RWPE2 (cell line): ENCODE data around the gene GCN1.

ENCODE experiments used
- ATAC-seq: fragments of 200-7000 bp; cut with Tn5 transposase; 3 replicates; pipeline ENCODE4 v1.9.1; 2021; ENCODE audit warnings: low read depth
- DNase-seq: peaks from one replicate; pipeline ENCODE4 v3.0.0-alpha.2; 2020; ENCODE audit warnings: low spot score
- H3K27ac ChIP-seq: fragments of 450-650 bp; 2 replicates; pipeline ENCODE4 v1.5.1; 2017; ENCODE audit warnings: mild to moderate bottlenecking; ENCODE audit not compliant: poor library complexity, severe bottlenecking
- H3K27me3 ChIP-seq: fragments of 250-450 bp; sonication (Bioruptor Pico); 2 replicates; pipeline ENCODE4 v1.5.1; 2021; ENCODE audit warnings: mild to moderate bottlenecking, moderate library complexity; ENCODE audit not compliant: insufficient read depth, poor library complexity, severe bottlenecking
- H3K36me3 ChIP-seq: fragments of 250-450 bp; sonication (Bioruptor Pico); 2 replicates; pipeline ENCODE4 v1.5.1; 2020; ENCODE audit warnings: low read depth, mild to moderate bottlenecking, moderate library complexity
- H3K4me1 ChIP-seq: fragments of 250-450 bp; sonication (Bioruptor Pico); 2 replicates; pipeline ENCODE4 v1.5.1; 2021; ENCODE audit warnings: mild to moderate bottlenecking, moderate library complexity; ENCODE audit not compliant: insufficient read depth, poor library complexity, severe bottlenecking
- H3K4me3 ChIP-seq: fragments of 250-450 bp; sonication (Bioruptor Pico); 2 replicates; pipeline ENCODE4 v1.5.1; 2021; ENCODE audit warnings: mild to moderate bottlenecking, moderate library complexity; ENCODE audit not compliant: severe bottlenecking
- H3K9me3 ChIP-seq: fragments of 250-450 bp; sonication (Bioruptor Pico); 2 replicates; pipeline ENCODE4 v1.5.1; 2021; ENCODE audit warnings: mild to moderate bottlenecking, moderate library complexity; ENCODE audit not compliant: severe bottlenecking
- TF ChIP-seq, protein P1 (sequence below): fragments of 450-650 bp; IDR thresholded peaks from one replicate; pipeline ENCODE4 v1.5.1; 2017; ENCODE audit warnings: mild to moderate bottlenecking, moderate library complexity; ENCODE audit not compliant: poor library complexity, severe bottlenecking

GCN1 gene

GRCh38 chr12:120099738-120100137 is 94.8 kb downstream of the GCN1 start:
- no peak overlapping the region for H3K27ac ChIP-seq
- H3K4me1 ChIP-seq = no peaks in the 10 kb centered on the region
- H3K9me3 ChIP-seq = no peaks in the 10 kb centered on the region
- DNase-seq (no peak), ATAC-seq (no peak)
- H3K36me3 ChIP-seq = peaks cover 39% of the 10 kb centered on the region
- TF ChIP-seq, protein P1, sequence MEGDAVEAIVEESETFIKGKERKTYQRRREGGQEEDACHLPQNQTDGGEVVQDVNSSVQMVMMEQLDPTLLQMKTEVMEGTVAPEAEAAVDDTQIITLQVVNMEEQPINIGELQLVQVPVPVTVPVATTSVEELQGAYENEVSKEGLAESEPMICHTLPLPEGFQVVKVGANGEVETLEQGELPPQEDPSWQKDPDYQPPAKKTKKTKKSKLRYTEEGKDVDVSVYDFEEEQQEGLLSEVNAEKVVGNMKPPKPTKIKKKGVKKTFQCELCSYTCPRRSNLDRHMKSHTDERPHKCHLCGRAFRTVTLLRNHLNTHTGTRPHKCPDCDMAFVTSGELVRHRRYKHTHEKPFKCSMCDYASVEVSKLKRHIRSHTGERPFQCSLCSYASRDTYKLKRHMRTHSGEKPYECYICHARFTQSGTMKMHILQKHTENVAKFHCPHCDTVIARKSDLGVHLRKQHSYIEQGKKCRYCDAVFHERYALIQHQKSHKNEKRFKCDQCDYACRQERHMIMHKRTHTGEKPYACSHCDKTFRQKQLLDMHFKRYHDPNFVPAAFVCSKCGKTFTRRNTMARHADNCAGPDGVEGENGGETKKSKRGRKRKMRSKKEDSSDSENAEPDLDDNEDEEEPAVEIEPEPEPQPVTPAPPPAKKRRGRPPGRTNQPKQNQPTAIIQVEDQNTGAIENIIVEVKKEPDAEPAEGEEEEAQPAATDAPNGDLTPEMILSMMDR = no peak
- no peaks in the 10 kb centered on the region for H3K27me3 ChIP-seq
- H3K4me3 ChIP-seq = no peak overlapping the region

- TF ChIP-seq, protein P1 = no peak
- Histone ChIP-seq H3K27ac (no peak overlapping the region), H3K27me3 (no peaks in the 10 kb centered on the region), H3K4me3 (no peak overlapping the region), H3K36me3 (peaks cover 42% of the 10 kb centered on the region), H3K4me1 (no peaks in the 10 kb centered on the region), H3K9me3 (no peaks in the 10 kb centered on the region)
- ATAC-seq (no peak), DNase-seq (no peak)
Measured at GRCh38 chr12:120098756-120099470, 95.6 kb downstream of the GCN1 start.

DNA sequence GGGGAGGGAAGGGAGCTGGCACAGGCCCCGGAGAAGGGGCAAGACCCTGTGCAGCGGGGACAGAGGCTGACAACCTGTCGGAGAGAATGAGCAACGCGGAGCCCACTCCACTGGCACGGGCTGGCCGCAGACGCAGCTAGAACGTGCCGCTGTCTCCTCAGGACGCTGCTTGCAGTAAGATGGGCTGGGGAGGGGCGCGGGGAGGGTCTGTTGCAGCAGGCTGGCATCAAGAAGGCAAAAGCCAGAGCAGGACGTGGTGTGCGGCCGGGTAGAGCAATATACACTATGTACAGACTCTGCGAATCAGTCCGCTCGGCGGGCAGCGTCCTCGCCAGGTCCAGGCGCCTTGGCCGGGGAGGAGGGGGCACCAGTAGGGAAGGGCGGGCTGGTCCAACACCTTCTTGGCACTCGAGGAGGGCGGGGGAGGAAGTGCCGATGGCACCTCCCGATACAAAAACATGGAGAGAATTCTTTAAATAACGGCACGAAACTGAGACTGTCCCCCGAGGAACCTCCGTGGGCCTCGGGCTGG is 97.8 kb downstream of the GCN1 start:
- H3K4me1 ChIP-seq = no peaks in the 10 kb centered on the region
- no peak overlapping the region for H3K27ac ChIP-seq
- H3K27me3 ChIP-seq = no peaks in the 10 kb centered on the region
- no peak for DNase-seq
- H3K36me3 ChIP-seq = peaks cover 31% of the 10 kb centered on the region
- H3K4me3 ChIP-seq = no peak overlapping the region
- H3K9me3 ChIP-seq = no peaks in the 10 kb centered on the region
- no peak for ATAC-seq
- TF ChIP-seq, protein P1 = no peak

DNA sequence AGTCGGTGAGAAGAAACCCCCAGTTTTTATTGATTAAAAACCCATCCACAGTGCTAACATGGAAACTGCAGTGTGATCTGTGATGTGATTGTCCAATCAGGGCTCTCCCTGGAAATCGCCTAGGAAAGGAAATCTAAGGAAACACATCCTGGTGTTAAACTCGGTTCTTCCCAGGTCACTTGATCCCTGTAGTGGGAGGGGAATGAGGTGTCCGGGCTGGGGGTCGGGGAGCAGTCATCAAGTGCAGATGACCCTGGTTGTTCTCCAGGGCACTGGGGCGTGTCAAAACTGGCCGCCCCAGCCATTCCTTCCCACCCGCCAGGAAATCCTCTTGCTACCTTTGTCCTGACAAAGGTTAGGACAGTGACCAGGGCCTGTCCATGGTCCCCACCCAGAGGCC is 98.8 kb downstream of the GCN1 start:
- Histone ChIP-seq H3K27ac (no peak overlapping the region), H3K36me3 (peaks cover 31% of the 10 kb centered on the region)
- ATAC-seq = no peak

More for the DNA sequence above, 98.8 kb downstream of the GCN1 start:
- H3K4me1 ChIP-seq = no peaks in the 10 kb centered on the region
- no peak for DNase-seq
- no peaks in the 10 kb centered on the region for H3K27me3 ChIP-seq
- no peaks in the 10 kb centered on the region for H3K9me3 ChIP-seq
- TF ChIP-seq, protein P1 = no peak
- no peak overlapping the region for H3K4me3 ChIP-seq
